Esophagus mucosa (tissue), 1 donor: ENCODE results near the gene ASPDH. TPM values are rescaled to one million over a fixed set of nuclear protein-coding genes. Genes with fewer than 3 reads are reported as not detected.

Source experiments
- ATAC-seq: fragments of 200-7000 bp; cut with Tn5 transposase; one replicate; pipeline ENCODE4 v1.9.1; 2020
- total RNA-seq: library from RNA; stranded (reverse); gene quantifications from one replicate; pipeline ENCODE4 v1.2.4, GENCODE V29; 2023
- donor health status: DM: yes; HTN: yes; CAD: no.

Gene ASPDH
- total RNA-seq, 1 donor from 2014 or later, result not detected

DNA sequence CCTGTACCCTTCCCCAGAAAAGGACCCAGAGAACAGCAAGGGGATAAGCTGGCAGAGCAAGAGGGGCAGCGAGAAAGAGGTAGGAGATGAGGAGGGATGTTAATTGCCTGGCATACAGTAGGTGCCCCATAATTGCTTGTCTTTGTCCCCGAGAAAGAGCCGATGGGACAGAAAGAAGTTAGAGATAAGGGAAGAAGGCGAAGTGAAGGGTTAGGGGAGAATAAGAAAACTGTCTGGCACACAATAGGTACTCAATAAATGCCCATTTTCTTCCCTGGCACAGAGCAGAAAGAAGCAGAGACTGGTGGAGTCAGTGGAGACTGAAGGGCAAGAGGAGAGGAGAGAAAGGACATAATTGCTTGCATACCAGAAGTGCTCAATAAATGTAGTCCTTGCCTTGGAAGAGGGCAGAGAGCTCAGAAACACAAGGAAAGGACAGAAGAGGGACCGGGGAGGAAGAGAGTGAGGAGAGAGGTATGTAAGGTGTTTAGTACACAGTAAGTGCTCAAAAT is 18.6 kb downstream of the ASPDH start:
- ATAC-seq, result no peak

DNA sequence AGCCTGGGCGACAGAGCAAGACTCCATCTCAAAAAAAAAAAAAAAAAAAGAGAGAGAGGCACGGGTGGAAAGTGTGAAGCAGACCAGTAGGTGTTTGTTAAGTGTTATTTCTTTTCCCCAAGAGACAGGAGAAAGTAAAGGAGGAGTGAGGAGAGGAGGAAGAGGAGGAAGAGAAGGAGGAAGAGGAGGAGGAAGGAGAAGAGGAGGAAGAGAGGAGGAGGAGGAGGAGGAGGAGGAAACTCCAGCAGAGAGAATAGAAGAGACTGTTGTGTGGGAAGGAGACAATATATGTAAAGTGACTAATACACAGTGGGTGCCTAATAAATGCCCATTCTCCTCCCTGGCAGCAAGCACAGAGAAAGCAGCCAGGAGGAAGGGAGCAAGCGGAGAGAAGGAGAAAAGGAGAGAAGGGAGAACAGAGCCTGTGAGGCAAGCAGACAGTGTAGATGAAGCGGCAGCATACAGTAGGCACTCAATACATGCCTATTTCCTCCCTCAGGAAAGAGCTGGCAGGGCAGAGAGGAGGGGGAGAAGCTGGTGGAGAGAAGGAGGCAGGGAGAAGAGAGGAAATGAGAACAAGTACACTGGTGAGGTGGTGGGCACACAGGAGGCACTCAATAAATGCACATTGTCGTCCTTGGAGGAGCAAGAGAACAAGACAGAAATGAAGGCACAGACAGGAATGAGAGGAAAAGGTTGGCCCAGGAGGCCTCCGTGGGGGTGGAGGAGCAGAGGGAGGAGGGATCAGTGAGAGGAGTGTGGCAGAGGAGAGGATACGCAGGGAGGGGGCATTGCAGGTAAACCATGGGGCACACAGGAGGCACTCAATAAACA is 19.3 kb downstream of the ASPDH start:
- no peak for ATAC-seq

DNA sequence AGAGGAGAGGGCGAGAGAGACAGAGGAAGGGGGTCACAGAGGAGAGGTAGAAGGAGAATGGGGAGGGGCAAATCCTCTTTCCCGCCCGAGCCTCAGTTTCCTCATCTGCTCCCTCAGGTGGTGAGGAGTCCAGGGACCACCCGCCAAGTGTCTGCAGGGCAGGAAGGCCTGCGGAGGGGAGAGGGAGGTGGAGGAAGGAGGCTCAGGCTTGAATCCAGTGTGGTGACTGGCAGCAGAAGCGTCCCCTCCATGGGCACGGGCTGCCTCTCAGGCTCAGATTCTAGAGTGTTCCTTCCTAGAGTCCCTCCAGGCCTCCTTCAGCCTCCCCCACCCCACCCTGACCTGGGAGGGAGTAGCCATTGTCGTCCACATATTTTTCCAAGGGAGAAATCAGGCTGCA is 20.5 kb downstream of the ASPDH start:
- no peak for ATAC-seq

DNA sequence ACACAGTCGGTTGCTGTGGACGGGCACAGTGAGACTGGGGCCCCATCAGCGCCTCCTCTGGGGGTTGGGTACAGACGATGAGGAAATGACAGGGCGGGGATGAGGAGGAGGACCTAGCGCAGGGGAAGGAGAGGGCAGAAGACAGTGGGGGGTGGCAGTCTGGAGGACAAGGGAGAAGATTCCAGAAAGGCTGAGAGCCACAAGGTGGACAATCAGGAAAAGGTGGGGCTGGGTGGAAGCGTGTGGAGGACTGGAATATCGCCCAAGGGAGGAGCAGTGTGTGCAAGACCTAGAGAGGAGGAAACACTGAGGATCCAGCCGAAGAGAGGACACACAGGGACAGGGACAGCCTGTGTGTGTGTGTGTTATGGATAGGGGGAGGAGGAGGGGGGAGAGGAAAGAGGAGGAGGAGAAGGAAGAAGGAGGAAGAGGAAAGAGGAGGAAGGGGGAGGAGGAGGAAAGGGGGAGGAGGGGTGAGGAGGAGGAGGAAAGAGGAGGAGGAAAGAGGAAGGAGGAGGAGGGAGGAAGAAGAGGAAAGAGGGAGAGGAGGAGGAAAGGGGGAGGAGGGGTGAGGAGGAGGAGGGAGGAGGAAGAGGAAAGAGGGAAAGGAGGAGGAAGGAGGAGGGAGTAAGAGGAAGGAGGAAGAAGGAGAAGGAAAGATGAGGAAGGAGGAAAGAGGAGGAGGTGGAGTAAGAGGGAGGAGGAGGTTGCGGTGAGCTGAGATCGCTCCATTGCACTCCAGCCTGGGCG is 21.2 kb downstream of the ASPDH start:
- ATAC-seq, result no peak

DNA sequence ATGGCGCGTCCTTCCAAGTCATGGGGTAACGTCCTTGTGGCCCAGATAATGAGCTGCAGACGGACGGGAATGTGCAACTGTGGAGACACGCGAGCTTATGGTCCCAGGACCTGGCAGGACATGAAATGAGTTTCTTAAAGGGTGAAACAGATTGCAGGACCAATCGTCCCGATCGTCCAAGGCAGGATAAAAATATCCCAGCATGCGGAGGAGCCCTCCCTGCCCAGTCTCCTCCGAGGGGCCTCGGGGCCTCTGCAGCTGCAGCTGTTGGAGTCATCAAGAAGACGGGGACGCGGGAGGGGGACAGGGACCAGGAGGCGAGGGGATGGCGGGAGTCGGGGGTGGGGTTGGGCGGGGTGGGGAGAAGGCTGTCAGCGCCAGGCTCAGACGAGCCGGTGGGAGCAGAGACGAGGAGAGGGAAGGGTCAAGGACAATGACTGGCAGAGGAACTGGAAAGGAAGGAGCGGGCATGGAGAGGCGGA is 22.7 kb downstream of the ASPDH start:
- no peak for ATAC-seq

DNA sequence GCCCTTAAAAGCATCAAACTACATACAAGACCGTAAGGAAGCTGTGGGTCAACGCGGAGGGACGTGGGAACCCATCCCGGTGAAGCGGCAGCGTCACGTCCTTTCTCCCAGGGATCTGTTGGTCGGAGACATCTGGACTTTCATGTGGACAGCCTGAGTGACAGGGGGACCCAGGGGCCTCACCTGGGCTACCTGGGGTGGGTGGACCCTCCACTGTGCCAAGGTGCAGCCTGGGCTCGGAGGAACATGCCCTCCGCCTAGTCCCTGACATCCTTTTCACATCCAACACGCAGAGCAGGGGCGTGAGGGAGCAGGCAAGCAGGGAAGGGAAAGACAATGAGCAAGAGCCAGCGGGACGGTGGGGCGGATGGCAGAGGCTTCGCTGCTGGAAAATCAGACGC is 23.3 kb downstream of the ASPDH start:
- ATAC-seq, result no peak

DNA sequence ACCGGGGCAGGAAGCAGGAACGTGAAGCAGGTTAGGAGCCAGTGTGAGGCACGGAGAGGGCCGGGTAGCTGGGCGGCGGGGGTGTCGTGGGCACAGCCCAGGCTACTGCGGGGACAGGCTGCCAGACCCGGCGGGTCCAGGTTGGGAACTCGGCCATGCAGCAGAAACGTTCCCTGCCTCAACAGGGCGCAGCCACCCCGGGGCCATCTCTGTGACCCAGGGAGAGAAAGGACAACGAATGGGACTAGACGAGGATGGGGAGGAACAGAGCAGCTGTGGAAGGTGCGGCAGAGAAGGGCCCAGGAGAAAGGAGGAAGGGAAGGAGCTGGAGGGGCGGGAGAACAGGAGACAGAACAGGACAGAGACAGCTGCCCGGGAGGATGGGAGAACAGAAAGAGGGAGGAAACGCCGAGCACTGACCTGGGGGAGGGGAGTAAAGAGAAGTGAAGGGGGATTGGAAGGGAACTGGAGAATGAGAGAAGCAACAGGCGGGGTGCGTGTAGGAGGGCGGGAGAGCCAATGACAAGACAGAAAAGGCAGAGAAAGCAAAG is 24.2 kb downstream of the ASPDH start:
- ATAC-seq, result no peak

DNA sequence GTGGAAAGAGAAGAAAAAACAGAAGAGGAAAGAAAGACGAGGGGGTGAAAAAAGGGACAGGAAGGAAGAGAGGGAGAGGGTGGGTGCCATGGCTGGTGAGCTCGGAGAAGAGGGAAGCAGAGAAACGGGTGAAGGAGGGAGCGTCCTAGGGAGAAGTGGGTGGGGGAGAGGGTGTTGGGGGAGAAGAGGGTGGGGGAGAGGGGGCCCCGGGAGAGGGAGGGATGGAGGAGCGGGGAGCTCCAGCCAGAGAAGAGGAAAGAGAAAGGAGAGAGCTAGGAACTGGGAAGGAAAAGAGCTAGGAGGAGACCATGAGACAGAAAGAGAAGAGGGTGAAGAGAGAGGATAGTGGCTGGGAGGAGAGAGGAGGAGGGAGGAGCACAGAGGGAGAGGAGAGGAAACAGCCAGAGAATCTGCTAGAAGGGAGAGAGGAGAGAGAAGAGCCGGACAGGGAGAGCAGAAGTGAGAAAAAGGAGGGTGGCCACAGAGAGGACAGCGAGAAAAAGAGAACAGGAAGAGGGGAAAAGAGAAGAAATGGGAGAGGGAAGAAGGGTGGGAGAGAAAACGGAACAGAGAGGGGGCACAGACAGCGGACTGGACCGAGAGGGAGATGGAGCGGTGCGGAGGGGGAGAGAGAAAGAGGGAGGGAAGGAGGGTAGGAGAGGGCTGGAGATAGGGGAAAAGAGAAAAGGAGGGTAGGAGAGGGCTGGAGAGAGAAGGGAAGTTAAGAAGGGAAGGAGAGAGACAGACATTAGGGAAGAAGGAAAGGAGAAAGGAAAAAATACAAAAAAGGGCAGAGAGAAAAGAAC is 25.1 kb downstream of the ASPDH start:
- ATAC-seq, result no peak

DNA sequence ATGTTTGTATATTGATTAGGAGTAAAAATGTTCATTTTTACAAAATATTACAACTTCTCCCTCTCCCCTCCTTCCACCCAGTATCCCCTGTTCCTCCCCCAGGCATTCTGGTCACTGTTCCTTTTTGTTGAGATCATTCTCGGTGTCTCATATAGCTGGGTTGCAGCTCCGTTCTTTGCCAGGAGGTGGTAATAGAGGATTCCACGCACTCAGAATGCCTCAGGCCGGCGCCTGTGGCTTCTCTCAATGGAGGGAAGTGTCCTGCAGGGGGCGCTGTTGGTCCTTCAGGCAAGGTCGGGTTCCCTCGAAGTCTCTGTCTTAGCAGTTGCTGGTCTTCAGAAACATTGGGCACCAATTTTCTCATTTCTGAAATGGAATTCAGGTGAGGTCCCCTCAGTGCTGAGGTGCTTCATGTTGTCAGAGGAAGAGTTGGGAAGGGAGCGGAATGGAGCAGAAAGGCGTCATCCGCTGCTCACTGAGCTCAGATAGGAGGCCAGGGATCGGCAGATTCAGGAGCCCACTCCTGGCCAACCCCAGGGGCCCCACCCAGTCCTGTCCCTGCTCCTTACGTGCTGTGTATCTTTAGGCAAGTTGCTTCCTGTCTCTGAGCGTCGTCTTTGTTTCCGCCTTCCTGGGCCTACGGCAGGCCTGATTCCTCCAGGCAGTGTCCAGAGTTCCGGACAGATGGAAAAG is 26.7 kb downstream of the ASPDH start:
- no peak for ATAC-seq

DNA sequence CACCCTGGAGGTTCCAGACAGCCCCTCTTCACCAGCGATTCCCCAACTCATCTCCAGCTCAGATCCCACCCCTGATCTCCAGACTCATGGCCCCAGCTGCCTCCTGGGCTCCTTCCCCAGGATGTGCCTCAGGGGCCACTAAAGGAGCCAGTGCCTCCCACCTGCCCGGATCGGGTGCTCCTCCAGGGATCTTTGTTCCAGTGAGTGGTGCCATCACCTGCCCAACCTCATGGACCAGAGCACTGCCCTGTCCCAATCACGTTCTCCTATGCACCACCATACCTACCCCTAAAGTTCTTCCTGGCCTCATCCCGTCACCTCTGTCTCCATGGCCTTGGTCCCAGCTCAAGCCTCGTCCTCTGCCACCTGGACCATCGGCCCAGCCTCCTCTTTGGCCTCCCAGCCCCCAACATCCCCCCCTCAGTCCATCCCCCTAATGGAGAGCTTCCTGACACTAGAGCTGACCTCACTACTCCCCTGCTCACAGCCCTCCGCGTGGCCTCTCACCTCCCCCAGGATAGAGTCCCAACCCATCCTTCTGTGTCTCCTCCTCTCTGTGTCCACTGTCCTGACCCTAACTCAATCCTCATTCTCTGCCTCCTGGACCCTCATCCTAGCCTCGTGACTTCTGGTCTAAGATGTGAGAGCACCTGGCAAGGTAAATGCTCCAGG is 28.3 kb downstream of the ASPDH start:
- no peak for ATAC-seq

DNA sequence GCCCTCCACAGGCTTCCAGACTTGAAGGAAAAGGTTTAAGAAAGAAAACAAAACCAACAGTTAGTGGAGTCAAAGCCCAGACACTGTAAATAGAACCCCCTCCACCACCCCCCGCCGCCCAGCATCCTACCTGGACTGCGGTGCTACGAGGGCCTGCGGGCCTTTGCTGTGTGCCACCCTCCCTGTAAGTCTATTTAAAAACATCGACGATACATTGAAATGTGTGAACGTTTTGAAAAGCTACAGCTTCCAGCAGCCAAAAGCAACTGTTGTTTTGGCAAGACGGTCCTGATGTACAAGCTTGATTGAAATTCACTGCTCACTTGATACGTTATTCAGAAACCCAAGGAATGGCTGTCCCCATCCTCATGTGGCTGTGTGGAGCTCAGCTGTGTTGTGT is 30.8 kb downstream of the ASPDH start:
- no peak for ATAC-seq

DNA sequence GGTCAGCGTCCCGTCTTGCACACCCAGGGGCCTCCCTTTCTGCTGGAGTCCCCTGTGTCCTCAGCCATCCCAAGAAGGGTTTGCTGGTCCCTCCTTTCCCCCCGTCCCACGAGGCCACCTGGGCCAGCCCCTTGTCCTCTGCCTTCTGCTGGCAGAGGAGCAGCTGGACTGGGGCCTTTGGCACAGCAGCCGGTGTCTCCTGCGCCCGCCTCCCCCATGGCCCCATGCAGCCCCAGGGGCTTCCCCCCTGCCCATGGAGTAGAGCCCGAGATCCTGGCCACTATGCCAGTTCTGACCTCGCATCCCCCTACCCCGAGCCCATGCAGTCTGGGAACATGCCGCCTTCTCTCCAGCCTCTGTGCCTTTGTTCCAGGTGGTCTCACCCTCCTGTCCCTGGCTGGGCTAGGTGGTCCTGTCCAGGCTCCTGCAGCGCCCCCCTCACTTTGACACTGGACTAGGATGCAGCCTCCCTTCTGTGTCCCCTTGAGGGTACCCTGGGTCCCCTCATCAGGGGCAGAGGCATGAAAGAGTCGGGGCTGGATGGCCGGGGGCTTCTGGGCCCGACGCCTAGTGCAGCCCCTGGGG is 31.4 kb downstream of the ASPDH start:
- no peak for ATAC-seq

DNA sequence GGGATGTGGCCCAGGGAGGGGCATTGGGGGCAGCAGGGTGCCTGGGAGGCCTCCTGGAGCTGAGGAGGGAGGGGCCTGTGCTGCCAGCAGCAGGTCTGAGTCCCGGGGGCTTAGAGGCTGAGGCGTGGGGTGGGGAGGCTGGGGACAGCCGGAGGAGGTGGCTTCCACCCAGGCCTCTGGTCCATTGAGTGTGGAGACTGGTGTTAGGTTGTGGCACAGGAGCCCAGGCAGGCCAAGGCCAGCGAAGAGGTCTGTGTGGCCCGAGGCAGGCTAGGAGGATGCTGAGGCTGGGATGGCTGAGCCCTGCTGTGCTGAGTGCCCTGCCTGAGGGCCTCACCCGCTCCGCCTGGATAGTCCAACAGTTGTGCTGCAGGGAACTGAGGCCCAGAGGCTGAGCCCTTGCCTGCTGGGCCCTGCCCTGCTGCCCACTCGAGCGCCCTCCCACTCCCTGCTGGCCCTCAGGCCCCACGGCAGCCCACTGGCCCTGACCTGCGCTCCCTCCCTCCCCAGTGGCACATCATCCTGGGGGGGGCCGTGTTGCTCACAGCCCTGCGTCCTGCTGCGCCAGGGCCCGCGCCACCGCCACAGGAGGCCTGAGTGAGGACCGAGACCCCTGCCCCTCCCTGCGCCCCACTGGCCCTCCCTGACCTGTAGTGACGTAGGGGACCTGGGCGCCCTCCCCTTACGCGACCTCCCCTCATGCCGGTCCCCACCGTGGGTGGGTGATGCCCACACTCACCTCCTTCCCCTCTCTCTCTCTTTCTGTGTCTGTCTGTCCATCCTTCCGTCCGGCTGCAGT is 32.2 kb downstream of the ASPDH start:
- no peak for ATAC-seq

DNA sequence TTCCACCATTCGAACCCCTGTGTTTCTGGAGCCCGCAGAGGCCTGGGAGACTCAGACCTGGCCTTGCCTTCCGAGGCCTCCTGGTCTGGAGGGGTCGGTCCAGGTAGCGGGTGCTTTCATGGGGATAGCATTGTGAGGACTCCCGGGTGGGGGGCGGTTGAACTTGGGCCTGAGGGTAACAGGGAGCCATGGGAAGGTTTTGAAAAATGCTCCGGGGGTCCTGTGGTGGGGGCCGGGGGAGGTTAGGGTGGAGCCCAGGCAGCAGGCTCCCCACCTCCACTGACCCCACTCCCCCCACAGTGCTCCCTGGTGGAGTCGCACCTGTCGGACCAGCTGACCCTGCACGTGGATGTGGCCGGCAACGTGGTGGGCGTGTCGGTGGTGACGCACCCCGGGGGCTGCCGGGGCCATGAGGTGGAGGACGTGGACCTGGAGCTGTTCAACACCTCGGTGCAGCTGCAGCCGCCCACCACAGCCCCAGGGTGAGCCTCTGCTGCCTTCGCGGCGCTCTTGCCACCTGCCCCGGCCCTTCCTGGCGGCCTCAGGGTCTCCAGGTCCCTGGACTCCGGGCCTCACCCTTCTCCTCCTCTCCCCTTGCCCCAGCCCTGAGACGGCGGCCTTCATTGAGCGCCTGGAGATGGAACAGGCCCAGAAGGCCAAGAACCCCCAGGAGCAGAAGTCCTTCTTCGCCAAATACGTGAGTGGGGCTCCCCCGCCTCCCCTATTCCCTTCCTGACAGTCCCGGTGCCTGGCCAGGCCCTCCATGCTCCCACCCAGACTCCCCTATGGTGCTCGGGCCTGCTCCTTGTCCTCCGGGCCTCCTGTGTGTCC is 33.2 kb downstream of the ASPDH start:
- ATAC-seq, result no peak

DNA sequence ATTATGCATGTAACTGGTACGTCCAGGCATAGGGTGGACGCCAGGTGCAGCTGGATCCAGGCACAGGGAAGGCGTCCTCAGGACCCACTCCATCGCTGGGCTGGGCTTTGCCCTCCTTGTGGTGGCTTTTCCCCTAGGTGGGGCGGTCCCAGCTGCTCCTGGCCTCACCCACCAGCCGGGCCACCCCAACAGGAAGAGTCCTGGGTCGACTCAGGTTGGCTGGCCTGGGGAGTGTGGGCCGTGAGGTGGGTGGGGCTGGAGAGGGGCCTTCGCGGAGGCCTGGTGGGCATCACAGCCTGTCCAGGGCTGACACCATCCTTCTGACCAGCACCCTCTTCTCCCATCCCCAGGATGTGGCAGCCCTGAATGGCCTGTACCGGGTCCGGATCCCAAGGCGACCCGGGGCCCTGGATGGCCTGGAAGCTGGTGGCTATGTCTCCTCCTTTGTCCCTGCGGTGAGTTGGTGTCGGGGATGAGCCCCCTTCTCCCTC is 33.9 kb downstream of the ASPDH start:
- ATAC-seq, result no peak

DNA sequence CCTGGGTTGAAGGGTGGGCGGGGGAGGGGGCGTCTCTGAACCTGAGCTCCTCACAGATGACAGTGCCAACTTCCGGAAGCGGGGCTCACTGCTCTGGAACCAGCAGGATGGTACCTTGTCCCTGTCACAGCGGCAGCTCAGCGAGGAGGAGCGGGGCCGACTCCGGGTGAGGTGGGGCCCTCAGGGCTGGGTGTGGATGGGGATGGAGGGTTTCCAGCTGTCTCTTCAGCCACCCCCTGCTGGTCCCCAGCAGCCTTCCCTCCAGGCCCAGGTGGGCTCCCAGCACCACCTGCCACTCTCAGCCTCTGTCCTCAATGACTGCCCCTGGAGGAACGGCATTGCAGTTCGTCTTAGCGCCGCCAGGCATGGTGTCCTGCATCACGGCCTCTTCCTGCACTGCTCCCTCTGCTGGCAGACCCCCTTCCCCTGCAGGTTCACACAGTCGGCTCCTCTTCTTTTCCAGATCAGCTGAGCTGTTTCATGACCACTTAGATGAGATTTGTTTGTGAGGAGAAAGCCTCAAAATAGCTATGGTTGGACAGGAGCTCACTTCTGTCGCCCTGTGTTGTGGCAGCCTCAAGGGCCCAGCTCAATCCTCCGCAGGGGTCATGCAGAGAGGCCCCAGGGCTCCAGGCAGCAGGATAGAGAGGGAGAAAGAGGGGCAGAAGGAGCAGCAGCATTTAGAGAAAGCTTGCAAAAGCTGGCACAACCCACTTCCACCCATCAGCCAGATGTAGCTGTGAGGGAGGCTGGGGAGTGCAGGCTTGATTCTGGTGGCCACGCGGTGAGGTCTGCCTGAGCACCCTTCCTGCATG is 34.6 kb downstream of the ASPDH start:
- no peak for ATAC-seq

DNA sequence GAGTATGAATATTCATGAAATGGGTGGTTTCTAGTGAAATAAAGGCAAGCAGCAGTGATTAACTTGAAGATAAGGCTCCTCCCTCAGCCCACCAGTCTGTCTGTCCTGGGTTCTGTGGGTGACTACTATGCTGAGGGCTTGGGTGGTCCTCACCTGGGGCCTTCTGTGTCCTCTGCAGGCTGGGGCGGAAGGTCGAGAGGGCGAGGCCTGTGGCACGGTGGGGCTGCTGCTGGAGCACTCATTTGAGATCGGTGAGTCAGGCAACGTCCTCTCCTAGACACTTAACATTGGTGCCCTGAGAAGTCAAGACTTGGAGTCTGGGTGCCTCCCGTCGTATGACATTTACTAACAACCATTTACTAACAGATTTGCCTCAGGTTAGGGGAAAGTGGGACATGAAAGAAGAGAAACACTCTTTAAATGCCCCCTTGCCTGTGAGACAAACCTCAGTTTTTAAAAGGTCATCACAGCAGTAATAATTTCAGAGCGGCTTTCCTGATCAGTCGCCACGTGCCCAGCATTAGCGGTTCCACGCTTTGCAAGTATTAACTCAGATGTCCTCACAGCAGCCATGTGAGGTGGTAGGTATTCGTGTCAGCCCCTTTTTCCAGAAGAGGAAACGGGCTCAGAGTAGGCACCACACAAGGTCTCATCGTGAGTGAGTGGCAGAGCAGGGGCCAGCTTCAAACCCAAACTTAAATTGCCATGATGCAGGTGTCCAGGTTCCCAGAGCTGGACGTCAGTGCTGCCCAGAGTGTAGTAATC is 35.8 kb downstream of the ASPDH start:
- no peak for ATAC-seq
